GM23248 (cell line): ENCODE measurements around the gene SUMF1.

Source experiments
- EZH2 ChIP-seq: fragments of 200-600 bp; sonication (generic); IDR thresholded peaks from 2 replicates; pipeline ENCODE4 v1.6.1; 2018; ENCODE audit warnings: antibody characterized with exemption, mild to moderate bottlenecking; ENCODE audit not compliant: insufficient read depth, poor library complexity, severe bottlenecking
- EZH2phosphoT487 ChIP-seq: fragments of 200-600 bp; sonication (generic); IDR thresholded peaks from 2 replicates; pipeline ENCODE4 v1.6.1; 2018; ENCODE audit warnings: antibody characterized with exemption, moderate library complexity, mild to moderate bottlenecking, low read depth; ENCODE audit not compliant: insufficient read depth

DNA sequence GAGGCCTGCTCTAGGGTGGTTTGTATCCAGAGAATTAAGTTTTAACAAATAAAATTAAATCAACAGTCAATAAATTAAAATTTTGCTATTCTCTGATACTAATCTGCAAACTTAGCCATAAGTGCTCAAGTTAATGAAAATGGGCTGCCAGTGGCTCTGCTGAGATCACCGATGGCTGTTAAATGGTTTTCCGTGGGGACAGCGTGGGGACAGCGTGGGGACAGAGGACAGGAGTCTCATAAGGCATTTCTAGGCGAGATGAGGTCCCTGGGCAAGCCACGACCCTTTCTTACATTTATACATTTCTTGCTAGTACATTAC, 110.9 kb downstream of the SUMF1 start:
- TF ChIP-seq EZH2, result no peak
- no peak for TF ChIP-seq EZH2phosphoT487
